Inflammatory macrophage treated with lipopolysaccharide for 4 hours (primary cell): ENCODE measurements around the gene AATF.
A peak's percentile ranks its signal among the peaks of the same experiment; 100 is the strongest.

Experiments
- DNase-seq: peaks from one replicate; pipeline ENCODE4 v3.0.0-alpha.2; 2020

The AATF gene

GRCh38 chr17:36948717-36949460 lies at the start of gene AATF:
AATF (plus strand) TSS chr17:36948954; CDS start chr17:36949126, 172 bp downstream.
- DNase-seq = peak; percentile 97

- DNase-seq = no peak
Measured at GRCh38 chr17:36899250-36900159, 49.2 kb upstream of the AATF start.

- DNase-seq = no peak
Measured at GRCh38 chr17:36900160-36900512, 48.6 kb upstream of the AATF start.

- DNase-seq = no peak
Measured at GRCh38 chr17:36901506-36901905, 47.2 kb upstream of the AATF start.

GRCh38 chr17:36907407-36907806 lies 41.3 kb upstream of the AATF start:
- DNase-seq = no peak

- DNase-seq = no peak
Measured at GRCh38 chr17:36910513-36910912, 38.2 kb upstream of the AATF start.

- no peak for DNase-seq
Measured at GRCh38 chr17:36911001-36911400, 37.8 kb upstream of the AATF start.

- DNase-seq = no peak
Measured at GRCh38 chr17:36913132-36913531, 35.6 kb upstream of the AATF start.

- no peak for DNase-seq
Measured at GRCh38 chr17:36918211-36918691, 30.5 kb upstream of the AATF start.

- DNase-seq = no peak
Measured at GRCh38 chr17:36919407-36919968, 29.3 kb upstream of the AATF start.

- DNase-seq = no peak
Measured at GRCh38 chr17:36920032-36921005, 28.4 kb upstream of the AATF start.

- no peak for DNase-seq
Measured at GRCh38 chr17:36921095-36921851, 27.5 kb upstream of the AATF start.

- no peak for DNase-seq
Measured at GRCh38 chr17:36922175-36922574, 26.6 kb upstream of the AATF start.

- no peak for DNase-seq
Measured at GRCh38 chr17:36923814-36924221, 24.9 kb upstream of the AATF start.

GRCh38 chr17:36926226-36926625 lies 22.5 kb upstream of the AATF start:
- DNase-seq = no peak

- no peak for DNase-seq
Measured at GRCh38 chr17:36926701-36927100, 22.1 kb upstream of the AATF start.

GRCh38 chr17:36928471-36929345 lies 20.0 kb upstream of the AATF start:
- DNase-seq = no peak

GRCh38 chr17:36929851-36930582 lies 18.7 kb upstream of the AATF start:
- DNase-seq = no peak

GRCh38 chr17:36930583-36930900 lies 18.2 kb upstream of the AATF start:
- no peak for DNase-seq

GRCh38 chr17:36931096-36931696 lies 17.6 kb upstream of the AATF start:
- DNase-seq = no peak
